HG03457 (cell line): ENCODE measurements around the gene RGS8.
A peak's percentile ranks its signal among the peaks of the same experiment; 100 is the strongest.
"Not testable (repeated sequence)": the region's sequence is repeated elsewhere in the genome, so short reads cannot be mapped to it uniquely, and the experiment has no call there.

Source experiments
- ATAC-seq: cut with Tn5 transposase; IDR thresholded peaks from one replicate; pipeline ENCODE4 v1.9.1; 2021; ENCODE audit warnings: moderate number of reproducible peaks; ENCODE audit not compliant: unreplicated experiment

RGS8 gene

GRCh38 chr1:182702826-182703524, 18.6 kb upstream of the RGS8 start:
- ATAC-seq, result no peak

- ATAC-seq, result no peak
Observed at GRCh38 chr1:182700351-182700709, 15.9 kb upstream of the RGS8 start.

DNA sequence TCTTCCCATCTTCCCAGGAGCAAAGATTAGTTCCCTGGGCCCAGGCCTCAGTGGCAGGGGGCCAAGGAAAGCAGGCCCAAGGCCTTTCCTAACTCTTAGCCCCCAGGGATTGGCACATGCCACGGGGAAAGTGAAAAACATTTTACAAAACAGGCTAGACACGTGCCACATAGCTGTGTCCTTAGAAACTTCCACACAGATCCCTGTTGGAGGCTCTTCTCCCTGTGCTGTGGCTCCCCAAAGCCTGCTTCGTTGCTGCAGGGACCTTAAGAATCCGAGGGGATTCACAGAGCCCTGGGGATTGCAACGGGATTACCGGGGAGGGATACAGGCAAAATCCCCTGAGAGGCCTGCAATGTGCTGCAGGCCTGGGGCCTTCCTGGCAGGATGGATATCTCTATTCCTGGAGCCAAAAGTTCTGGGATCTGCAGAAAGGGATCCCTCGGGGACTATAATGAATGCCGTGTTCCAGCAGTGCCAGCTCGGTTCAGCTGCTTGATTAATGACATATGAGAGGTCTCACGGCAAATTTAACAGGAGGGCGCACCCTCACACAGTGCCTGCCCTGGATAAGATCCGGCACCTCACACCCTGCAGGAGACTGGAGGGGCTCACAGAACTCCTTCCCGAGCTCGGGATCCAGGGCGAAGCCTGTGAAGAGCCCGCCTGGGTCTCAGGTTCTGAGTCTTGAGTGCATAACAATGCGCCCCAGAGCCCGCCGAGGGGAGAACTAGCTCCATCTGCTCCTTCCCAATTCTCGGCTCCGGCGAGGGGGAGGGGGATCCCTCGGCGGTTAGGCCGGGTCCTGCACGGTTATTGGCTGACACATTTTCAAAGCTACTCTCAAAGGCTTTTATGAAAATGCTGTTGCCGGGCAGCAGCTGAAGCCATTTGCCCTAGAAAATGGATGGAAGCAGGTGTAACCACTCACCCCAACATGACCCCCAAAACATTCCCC, 15.3 kb upstream of the RGS8 start:
- ATAC-seq, result no peak

- no peak for ATAC-seq
Observed at GRCh38 chr1:182698971-182699370, 14.6 kb upstream of the RGS8 start.

DNA sequence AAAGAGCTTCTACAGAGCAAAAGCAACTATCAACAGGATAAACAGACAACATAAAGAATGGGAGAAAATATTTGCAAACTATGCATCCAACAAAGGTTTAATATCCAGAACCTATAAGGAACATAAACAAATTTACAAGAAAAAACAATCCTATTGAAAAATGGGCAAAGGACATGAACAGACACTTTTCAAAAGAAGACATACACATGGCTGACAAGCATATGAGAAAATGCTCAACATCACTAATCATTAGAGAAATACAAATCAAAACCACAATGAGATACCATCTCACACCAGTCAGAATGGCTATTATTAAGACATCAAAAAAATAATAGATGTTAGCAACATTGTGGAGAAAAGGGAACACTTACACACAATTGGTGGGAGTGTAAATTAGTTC, 8.8 kb upstream of the RGS8 start:
- not testable (repeated sequence) for ATAC-seq

DNA sequence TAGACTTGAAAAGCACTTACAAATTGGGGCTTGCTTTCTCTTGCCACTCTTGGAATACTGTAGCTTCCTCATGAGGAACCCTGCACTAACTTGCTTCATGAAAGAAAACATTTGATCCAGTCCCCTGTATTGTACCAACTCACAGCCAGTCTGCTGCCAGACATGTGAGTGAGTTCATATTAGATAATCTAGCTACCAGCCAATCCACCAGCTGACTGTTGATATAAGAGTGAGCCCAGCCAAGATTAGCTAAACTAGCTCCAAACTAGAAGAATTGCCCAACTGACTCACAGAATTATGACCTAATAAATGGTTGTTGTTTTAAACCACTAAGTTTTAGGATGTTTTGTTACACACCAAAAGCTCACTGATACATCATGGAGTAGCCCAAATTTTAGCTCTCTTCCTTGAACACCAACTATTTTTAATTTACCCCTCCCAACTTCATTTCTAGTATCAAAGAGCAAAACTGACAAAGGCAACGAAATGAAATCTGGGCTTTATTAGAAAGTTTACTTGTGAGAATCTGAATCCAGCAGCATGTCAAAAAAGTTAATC, 6.6 kb upstream of the RGS8 start:
- ATAC-seq, result no peak

DNA sequence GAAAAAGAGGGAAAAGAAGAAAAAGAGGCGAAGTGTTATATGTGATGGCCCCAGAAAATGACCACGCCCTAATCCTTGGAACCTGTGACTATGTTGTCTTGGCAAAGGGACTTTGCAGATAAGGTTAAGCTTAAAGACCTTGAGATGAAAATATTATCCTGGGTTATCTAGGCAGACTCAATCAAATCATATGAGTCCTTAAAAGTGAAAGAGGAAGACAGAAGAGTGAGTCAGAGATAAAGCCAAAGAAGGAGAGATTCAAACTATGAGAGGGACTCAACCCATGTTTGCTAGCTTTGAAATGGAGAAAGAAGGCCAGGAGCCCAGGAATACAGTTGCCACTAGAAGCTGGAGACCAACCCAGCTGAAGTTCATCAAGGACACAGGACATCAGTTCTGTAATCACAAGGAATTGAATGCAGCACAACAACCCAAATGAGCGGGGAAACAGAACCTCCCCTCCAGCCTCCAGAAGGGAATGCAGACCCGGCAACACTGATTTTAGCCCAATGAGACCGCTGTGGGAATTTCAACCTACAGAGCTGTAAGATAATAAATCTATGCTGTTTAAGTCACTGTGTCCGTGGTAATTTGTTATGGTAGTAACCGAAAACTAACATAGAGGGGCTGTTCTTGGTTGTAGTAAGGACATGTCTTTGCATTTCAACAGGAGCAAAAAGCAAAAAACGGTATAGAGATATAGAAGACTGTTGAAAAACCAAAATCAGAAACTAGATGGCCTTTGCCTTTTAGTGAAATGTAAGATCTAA, 4.2 kb upstream of the RGS8 start:
- ATAC-seq, result no peak

DNA sequence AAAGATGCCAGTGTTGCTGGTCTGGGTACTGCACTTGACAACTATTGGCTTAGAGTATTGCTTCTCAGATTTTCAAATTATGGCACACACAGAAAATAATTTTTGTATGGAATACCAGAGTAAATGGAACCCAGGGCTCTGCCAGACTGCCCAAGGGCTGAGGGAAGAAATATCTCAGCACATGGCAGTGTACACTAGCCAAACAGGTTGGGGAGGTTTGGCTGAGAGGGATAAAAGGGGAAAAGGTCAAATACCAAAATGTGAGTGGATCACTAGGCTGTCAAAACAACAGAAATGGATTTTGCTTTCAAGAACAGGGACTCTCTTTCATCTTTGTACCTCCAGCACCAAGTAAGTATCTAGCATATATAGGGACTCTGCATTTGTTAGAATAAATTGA, 3.0 kb upstream of the RGS8 start:
- ATAC-seq, result no peak

DNA sequence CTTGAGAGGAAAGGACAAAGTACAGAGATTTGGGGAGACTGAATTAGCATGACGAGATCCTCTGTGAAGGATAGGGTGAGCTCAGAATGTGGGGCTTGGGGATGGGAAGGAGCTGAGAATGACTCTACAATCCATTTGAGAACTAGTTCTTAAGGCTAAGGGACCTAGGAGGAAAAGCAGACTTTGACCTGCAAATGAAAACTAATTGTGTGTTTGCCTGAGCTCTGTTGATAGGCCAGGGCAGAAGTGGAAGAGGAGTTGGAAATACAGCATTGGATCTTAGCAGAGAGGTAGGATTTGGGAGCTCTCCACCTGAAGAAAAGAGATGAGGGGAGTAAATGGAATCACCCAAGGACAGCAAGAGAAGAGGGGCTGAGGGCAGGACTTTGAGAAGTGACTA, 2.1 kb upstream of the RGS8 start:
- no peak for ATAC-seq

DNA sequence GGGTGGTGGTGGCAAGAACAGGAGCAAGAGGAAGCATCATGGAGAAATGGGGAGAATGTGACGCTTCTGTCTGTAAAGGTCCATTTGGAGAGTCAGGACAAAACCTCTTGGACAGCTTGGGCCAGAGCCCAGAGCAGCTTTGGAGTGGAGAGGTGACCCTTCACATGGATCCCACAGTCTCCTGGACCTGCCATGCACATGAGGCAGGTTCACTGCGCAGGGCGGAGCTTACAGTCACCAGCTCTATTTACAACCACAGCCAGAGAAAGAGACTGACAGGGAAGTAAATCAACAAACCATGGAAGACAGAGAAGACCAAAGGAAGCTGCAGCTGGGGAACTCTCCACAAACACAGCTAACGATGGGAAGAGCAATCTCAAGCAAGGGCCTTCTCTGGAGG, 828 bp upstream of the RGS8 start:
- no peak for ATAC-seq

- ATAC-seq, result no peak
Observed at GRCh38 chr1:182682898-182683501, 1.4 kb downstream of the RGS8 start.

DNA sequence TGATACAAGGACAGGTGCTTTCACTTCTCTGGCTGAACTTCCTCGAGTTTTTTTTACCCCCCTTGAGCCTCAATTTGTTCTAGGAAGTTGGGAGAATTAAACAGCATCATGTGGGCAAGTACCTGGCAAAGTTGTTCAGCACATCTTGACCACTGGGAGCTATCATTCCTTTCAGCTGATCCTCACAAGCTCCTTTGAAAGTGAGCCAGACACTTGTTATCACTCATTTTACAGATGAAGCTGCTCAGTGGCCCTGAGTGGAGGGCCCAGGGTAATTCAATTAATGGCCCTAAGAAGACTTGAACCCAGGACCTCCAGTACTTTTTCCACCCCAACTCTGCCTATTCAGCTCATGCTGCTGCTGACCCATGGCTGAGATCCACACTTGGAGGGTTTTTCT, 2.0 kb downstream of the RGS8 start:
- no peak for ATAC-seq

DNA sequence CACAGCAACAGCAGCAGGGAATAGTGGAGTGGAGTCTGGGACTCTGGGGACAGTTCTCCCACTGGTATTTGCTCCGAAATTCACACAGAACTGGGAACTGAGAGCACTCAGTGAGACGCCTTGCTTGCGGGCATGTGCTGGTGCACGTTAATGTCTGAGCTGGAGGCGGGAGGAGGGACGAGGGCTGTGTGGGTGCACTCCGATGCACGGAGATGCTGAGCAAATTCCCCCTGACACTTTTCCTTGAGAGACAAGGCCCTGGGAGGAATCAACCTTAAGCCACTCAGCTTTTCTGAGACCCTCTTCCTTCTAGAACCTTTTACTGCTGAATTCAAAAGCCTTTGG, 2.8 kb downstream of the RGS8 start:
- no peak for ATAC-seq

DNA sequence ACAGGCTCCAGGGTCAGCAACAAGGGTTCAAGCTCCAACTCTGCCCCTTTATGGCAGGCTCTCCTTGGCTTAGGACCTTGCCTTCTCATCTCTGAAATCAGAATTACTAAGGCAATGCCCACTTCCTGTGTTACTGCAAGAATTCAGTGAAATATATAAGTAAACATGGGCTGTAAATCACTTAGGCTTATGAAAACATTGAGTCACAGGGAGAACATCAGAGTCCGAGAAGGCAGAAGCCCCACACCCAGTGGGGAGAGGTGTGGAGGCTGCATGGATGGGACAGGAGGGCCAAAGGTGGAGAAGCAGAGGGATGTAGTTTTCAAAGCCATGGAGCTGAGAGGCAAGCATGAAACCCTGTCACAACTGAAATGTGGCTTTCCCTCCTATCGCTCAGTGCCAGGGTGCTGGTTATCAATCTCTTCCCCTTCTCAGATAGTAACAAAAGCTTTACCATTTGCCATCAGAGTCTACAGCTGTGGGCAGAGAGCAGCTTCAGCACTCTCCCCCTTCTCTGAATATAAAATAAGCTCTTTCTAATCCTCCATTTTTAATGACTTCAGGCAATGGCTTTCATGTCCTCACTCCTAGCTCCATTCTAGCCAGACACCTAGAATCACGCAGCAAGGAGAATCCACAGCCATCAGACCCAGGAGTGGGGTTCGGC, 3.4 kb downstream of the RGS8 start:
- ATAC-seq, result no peak

DNA sequence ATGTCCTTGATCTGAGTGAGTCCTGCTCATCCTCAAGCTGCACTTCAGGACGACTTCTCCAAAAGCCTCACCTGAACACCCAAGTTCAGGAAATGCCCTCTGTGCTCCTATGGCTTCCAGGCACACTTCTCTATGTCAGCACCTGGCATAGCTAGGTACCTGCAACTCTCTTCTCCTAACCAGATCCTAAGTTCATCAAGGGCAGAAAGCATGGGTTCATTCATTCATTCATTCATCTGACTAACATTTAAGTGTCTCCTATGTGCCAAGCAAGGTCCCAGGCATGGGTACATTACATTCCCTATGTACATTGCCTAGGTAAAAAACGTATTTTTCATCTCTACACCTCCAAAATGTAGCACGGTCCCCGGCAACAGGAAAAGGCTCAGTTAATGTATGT, 4.0 kb downstream of the RGS8 start:
- no peak for ATAC-seq

DNA sequence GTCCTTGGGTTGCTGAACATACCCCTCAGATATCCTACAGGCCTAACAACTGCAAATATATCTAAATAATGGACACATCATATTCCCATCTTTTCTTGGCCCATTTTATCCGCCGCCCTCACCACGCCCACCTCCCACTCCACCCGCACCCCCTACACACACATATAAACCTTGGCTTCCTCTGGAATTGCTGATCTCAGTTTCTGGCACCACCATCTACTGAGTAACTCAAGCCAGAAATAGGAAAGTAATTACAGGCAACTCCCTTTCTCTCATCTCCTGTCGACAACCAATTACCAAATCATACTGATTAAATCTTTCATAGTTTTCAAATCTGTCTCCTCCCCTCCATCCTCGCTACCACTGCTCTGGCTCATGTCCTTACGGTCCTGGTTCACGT, 4.7 kb downstream of the RGS8 start:
- no peak for ATAC-seq

DNA sequence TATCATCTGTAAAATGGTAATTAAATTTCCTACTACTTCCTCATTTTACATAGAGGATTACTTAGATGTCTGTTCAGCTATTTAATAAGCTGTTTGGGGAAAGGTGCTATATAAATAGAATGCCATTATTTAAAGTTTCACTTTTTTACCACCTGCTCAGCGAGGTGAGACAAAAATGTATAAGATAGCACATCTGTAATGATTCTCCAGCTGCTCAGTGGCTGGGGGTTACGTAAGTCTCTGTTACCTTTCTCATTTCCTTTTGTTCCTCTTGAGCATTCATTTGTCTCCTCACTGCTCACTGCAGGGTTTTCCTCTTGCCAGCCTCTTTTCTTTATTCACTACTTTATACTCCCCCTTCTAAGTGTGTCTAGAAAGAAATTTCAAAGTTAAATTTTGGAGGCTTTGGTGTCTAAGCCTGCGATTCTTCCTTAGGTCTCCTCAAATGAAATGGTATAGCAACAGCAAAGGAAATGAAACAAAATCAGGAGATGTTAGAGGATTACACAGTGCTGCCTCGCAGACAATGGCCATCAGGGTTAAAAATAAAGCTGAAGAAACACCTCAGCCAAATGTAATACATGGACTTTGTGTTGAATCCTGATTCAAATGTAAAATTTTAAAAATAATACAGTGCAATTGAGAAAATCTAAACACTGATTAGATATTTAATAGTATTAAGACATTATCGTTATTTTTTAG, 6.8 kb downstream of the RGS8 start:
- ATAC-seq, result peak; percentile 75

DNA sequence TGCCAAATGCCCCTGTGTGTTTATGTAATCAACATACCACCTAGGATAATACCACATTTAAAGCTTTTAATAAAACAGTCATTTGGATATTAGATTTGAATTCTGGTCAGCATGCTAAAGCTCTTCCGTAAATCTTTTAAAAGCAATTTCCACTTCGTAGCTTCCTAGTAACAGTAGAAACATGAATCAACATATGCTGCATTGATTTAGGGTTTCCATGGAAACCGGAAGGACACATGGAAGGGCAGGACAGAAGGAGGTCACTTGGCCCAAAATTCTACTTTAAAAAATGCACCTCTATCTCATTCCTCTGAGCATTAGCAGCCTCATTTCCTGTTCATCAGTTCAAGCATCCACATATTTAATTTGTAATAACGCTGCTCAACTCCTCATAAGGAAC, 8.1 kb downstream of the RGS8 start:
- no peak for ATAC-seq

DNA sequence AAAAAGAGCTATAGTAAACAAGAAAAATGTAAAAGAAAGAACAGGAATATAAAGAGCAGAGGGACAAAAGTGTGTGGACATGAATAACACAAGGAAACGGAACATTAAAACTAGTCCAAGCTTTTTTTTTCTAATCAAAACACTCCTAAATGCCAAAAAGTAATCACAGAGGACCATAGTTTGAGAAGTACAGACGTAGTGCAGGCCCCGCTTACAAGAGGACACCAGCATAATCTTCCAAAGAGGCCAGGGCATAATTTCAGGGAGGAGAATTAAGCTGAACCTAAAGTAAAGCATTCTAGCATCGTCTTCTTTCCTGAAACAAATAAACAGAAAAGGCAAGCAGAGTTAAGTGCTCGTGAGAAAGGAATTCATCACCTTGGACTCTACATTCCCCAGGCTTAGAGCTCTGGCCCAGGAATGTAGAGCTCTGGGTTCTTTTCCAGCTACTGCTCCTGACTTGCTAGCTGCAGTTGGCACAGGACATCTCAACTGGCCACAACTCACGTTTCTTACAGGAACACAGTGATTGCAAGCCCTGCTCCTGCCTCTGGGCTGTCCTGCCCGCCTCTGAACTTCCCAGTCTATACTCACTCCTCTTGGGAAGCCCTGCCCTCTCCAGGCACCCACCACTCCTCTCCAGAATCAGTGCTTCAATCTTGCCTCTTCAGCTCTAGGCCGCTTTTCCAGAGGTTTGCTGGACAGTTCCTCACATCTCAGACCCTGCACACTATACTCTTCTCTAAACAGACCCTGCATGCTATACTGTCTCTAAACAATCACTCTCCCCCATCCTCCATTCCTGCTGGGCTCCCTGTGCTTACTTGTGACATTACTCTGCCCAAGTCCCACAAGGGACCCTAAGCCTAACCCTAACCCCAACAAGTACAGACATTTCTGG, 9.8 kb downstream of the RGS8 start:
- no peak for ATAC-seq
